Gastroesophageal sphincter (tissue), 4 donors: ENCODE data around the gene OVAAL. TPM values are rescaled to one million over a fixed set of nuclear protein-coding genes. Genes with fewer than 3 reads are reported as not detected.
"Not testable (repeated sequence)": the region's sequence is repeated elsewhere in the genome, so short reads cannot be mapped to it uniquely, and the experiment has no call there.

Experiments used
- ATAC-seq: fragments of 150-250 bp; one replicate; pipeline ENCODE4 v1.9.1; 2016; ENCODE audit warnings: mild to moderate bottlenecking, moderate library complexity
- H3K27ac ChIP-seq, 4 donors: fragments of 200-600 bp; sonication (generic) in 3 of 4; 1 replicate in 3 of 4; 2 replicates in 1 of 4; pipeline ENCODE4 v1.5.1; 2016 to 2019
- H3K27me3 ChIP-seq: fragments of 200-600 bp; sonication (generic); one replicate; pipeline ENCODE4 v1.5.1; 2019
- H3K36me3 ChIP-seq, 2 donors: fragments of 200-600 bp; sonication (generic); one replicate each; pipeline ENCODE4 v1.5.1; 2019; ENCODE audit warnings: control low read depth in 1 of 2
- H3K4me1 ChIP-seq, 3 donors: fragments of 200-600 bp; sonication (generic); 1 replicate in 2 of 3; 2 replicates in 1 of 3; pipeline ENCODE4 v1.5.1; 2016 to 2019; ENCODE audit warnings: control low read depth in 2 of 3
- H3K4me3 ChIP-seq, 2 donors: fragments of 200-600 bp; sonication (generic); one replicate each; pipeline ENCODE4 v1.5.1; 2019; ENCODE audit warnings: mild to moderate bottlenecking in 1 of 2, moderate library complexity in 1 of 2
- H3K9me3 ChIP-seq, 3 donors: fragments of 200-600 bp; sonication (generic); one replicate each; pipeline ENCODE4 v1.5.1; 2017 to 2019; ENCODE audit warnings: control low read depth in 2 of 3
- EP300 ChIP-seq: sonication (generic); formaldehyde crosslinking; IDR thresholded peaks from one replicate; pipeline ENCODE4 v1.6.1; 2017; ENCODE audit warnings: antibody characterized with exemption, mild to moderate bottlenecking
- POLR2A ChIP-seq, 2 donors: fragments of 450-650 bp; IDR thresholded peaks; one replicate each; pipeline ENCODE4 v1.6.1; 2017; ENCODE audit warnings: antibody characterized with exemption in 2 of 2, mild to moderate bottlenecking in 2 of 2, moderate library complexity in 1 of 2
- POLR2AphosphoS5 ChIP-seq: sonication (generic); formaldehyde crosslinking; IDR thresholded peaks from one replicate; pipeline ENCODE4 v1.6.1; 2017; ENCODE audit warnings: antibody characterized with exemption
- WGBS, 2 donors: methylation state at CpG; one replicate each; pipeline ENCODE4 v1.1.5; 2018; ENCODE audit warnings: low coverage in 1 of 2; 5-methylcytosine and 5-hydroxymethylcytosine counted together
- total RNA-seq, 4 donors: library from RNA; depleted of rRNA; stranded (reverse); fragments of >200 nt; gene quantifications; one replicate each; pipeline ENCODE4 v1.1.0, GENCODE V29; 2016
- TF ChIP-seq, protein P1 (sequence below), 4 experiments: fragments of 200-600 bp in 2 of 4; fragments of 450-650 bp in 2 of 4; sonication (generic) in 1 of 4; IDR thresholded peaks; one replicate each; pipeline ENCODE4 v1.5.1; 2017 to 2019; ENCODE audit warnings: antibody characterized with exemption in 4 of 4, mild to moderate bottlenecking in 2 of 4, moderate library complexity in 2 of 4

Gene OVAAL
- total RNA-seq, 4 donors from 2014 or later: not detected

- Histone ChIP-seq H3K27ac (no peak overlapping the region), H3K4me3 (no peak overlapping the region), H3K27me3 (no peaks in the 10 kb centered on the region), H3K36me3 (no peaks in the 10 kb centered on the region), H3K9me3 (no peaks in the 10 kb centered on the region), H3K4me1 (peaks cover 0 to 20% (median 8%) of the 10 kb centered on the region in 3 donors)
- WGBS, 2 donors: 88 to 100% methylated on average over 1 of the region's 1 CpG
- TF ChIP-seq, protein P1, sequence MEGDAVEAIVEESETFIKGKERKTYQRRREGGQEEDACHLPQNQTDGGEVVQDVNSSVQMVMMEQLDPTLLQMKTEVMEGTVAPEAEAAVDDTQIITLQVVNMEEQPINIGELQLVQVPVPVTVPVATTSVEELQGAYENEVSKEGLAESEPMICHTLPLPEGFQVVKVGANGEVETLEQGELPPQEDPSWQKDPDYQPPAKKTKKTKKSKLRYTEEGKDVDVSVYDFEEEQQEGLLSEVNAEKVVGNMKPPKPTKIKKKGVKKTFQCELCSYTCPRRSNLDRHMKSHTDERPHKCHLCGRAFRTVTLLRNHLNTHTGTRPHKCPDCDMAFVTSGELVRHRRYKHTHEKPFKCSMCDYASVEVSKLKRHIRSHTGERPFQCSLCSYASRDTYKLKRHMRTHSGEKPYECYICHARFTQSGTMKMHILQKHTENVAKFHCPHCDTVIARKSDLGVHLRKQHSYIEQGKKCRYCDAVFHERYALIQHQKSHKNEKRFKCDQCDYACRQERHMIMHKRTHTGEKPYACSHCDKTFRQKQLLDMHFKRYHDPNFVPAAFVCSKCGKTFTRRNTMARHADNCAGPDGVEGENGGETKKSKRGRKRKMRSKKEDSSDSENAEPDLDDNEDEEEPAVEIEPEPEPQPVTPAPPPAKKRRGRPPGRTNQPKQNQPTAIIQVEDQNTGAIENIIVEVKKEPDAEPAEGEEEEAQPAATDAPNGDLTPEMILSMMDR (IDR thresholded peaks at IDR 0.05): no peak
- TF ChIP-seq POLR2A (IDR thresholded peaks at IDR 0.05): no peak
- TF ChIP-seq POLR2AphosphoS5: no peak
- no peak for ATAC-seq
These were observed 12.8 kb upstream of the OVAAL start for GRCh38 chr1:180545991-180546390.

DNA sequence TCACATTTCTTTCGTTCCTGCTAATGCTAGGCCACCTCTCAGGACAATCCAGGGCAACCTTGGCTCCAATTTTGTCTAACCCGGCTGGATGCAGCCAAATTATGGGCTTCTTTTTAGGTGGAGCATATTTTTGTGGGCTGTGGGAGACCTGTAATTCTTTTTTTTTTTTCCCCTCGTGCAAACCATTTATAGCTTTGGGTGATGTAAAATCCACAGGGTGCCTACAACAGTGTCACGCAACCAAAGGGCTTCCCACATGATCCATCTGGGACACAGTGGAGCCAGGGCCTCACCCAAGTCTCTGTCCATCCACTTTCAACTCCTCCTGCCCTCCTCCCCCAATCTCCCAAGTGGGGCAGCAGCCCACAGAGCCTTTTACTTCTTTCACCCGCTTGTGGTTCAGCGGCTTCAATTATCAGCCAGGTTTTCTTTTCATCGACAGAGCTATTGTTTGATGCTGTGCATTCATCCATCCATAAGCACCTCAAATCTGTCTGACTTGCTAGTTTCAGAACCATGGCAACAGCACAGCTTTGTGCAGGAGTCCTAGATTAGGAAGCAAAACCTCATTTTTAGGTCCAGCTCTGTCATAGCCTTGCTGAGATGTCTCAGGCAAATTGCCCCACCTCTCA, 10.0 kb upstream of the OVAAL start:
- no peak for TF ChIP-seq POLR2A (IDR thresholded peaks at IDR 0.05)
- no peak for TF ChIP-seq EP300
- no peak for TF ChIP-seq POLR2AphosphoS5
- TF ChIP-seq, protein P1 (IDR thresholded peaks at IDR 0.05): no peak
- WGBS, 2 donors: 83 to 91% methylated on average over 4 to 7 of the region's 7 CpGs
- no peak for ATAC-seq
- H3K9me3 ChIP-seq: no peaks in the 10 kb centered on the region
- no peaks in the 10 kb centered on the region for H3K4me1 ChIP-seq
- no peak overlapping the region for H3K27ac ChIP-seq
- no peak overlapping the region for H3K4me3 ChIP-seq
- H3K36me3 ChIP-seq: no peaks in the 10 kb centered on the region
- no peaks in the 10 kb centered on the region for H3K27me3 ChIP-seq

DNA sequence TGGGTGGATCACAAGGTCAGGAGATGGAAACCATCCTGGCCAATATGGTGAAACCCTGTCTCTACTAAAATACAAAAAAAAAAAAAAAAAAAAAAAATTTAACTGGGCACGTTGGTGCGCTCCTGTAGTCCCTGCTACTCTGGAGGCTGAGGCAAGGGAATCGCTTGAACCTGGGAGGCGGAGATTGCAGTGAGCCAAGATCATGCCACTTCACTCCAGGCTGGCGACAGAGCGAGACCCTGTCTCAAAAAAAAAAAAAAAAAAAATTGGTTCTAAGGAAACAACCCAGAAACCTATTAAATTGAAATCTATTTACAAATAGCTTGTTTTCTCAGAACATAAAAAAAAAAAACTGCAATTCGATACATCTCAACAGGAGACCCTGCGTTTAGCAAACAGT, 9.0 kb upstream of the OVAAL start:
- H3K27ac ChIP-seq, H3K36me3 ChIP-seq, ATAC-seq, H3K27me3 ChIP-seq, H3K4me3 ChIP-seq, H3K4me1 ChIP-seq, H3K9me3 ChIP-seq: not testable (repeated sequence)
- 79 to 92% methylated on average over 2 to 8 of the region's 8 CpGs for WGBS, 2 donors

- no peaks in the 10 kb centered on the region for H3K27me3 ChIP-seq
- no peak for ATAC-seq
- H3K9me3 ChIP-seq: no peaks in the 10 kb centered on the region
- H3K36me3 ChIP-seq: no peaks in the 10 kb centered on the region
- H3K27ac ChIP-seq: no peak overlapping the region
- TF ChIP-seq POLR2A (IDR thresholded peaks at IDR 0.05) (no peak), POLR2AphosphoS5 (no peak), EP300 (no peak)
- TF ChIP-seq, protein P1 (IDR thresholded peaks at IDR 0.05): no peak
- WGBS, 2 donors: 72 to 100% methylated on average over 3 of the region's 3 CpGs
- no peaks in the 10 kb centered on the region for H3K4me1 ChIP-seq
- H3K4me3 ChIP-seq: no peak overlapping the region
These were observed 8.5 kb upstream of the OVAAL start for GRCh38 chr1:180550241-180550640.

- Histone ChIP-seq H3K27me3 (no peaks in the 10 kb centered on the region), H3K9me3 (no peaks in the 10 kb centered on the region), H3K36me3 (no peaks in the 10 kb centered on the region), H3K4me1 (no peaks in the 10 kb centered on the region), H3K27ac (no peak overlapping the region), H3K4me3 (no peak overlapping the region)
- ATAC-seq: no peak
- 86 to 100% methylated on average over 1 of the region's 1 CpG for WGBS, 2 donors
- TF ChIP-seq EP300: no peak
- TF ChIP-seq, protein P1 (IDR thresholded peaks at IDR 0.05): no peak
- TF ChIP-seq POLR2A (IDR thresholded peaks at IDR 0.05): no peak
- TF ChIP-seq POLR2AphosphoS5: no peak
These were observed 6.8 kb upstream of the OVAAL start for GRCh38 chr1:180551997-180552396.

GRCh38 chr1:180553046-180553445, 5.7 kb upstream of the OVAAL start:
- not testable (repeated sequence) for ATAC-seq, H3K9me3 ChIP-seq

More at GRCh38 chr1:180553046-180553445, 5.7 kb upstream of the OVAAL start:
- not testable (repeated sequence) for H3K27ac ChIP-seq, H3K4me3 ChIP-seq, H3K27me3 ChIP-seq, H3K4me1 ChIP-seq, H3K36me3 ChIP-seq
- WGBS, 2 donors: 83 to 100% methylated on average over 1 to 2 of the region's 2 CpGs
